GM21526 (cell line): ENCODE results near the gene NXNL2.

Experiments
- ATAC-seq: cut with Tn5 transposase; IDR thresholded peaks from one replicate; pipeline ENCODE4 v1.9.1; 2021; ENCODE audit warnings: moderate library complexity; ENCODE audit not compliant: unreplicated experiment, low FRiP score

NXNL2 gene

GRCh38 chr9:88530051-88530450, 4.9 kb upstream of the NXNL2 start:
- no peak for ATAC-seq

GRCh38 chr9:88531920-88532698, 2.9 kb upstream of the NXNL2 start:
- ATAC-seq, result no peak

- no peak for ATAC-seq
Measured at GRCh38 chr9:88533951-88534455, 975 bp upstream of the NXNL2 start.

GRCh38 chr9:88535226-88536022, 446 bp downstream of the NXNL2 start:
- no peak for ATAC-seq

GRCh38 chr9:88536023-88536324, 996 bp downstream of the NXNL2 start:
- ATAC-seq, result no peak

GRCh38 chr9:88536951-88537760, 2.2 kb downstream of the NXNL2 start:
- ATAC-seq, result no peak

GRCh38 chr9:88537761-88538091, 2.7 kb downstream of the NXNL2 start:
- ATAC-seq, result no peak

GRCh38 chr9:88538311-88539085, 3.5 kb downstream of the NXNL2 start:
- ATAC-seq, result no peak

- ATAC-seq, result no peak
Measured at GRCh38 chr9:88539246-88539645, 4.3 kb downstream of the NXNL2 start.

- no peak for ATAC-seq
Measured at GRCh38 chr9:88540251-88540763, 5.3 kb downstream of the NXNL2 start.

- no peak for ATAC-seq
Measured at GRCh38 chr9:88544245-88544644, 9.3 kb downstream of the NXNL2 start.

- no peak for ATAC-seq
Measured at GRCh38 chr9:88551546-88552137, 16.7 kb downstream of the NXNL2 start.

GRCh38 chr9:88553350-88553749, 18.4 kb downstream of the NXNL2 start:
- ATAC-seq, result no peak

GRCh38 chr9:88555268-88555980, 20.4 kb downstream of the NXNL2 start:
- ATAC-seq, result no peak

GRCh38 chr9:88559661-88560060, 24.7 kb downstream of the NXNL2 start:
- no peak for ATAC-seq

GRCh38 chr9:88567870-88568269, 32.9 kb downstream of the NXNL2 start:
- ATAC-seq, result no peak

GRCh38 chr9:88571419-88571818, 36.4 kb downstream of the NXNL2 start:
- no peak for ATAC-seq

- ATAC-seq, result no peak
Measured at GRCh38 chr9:88572684-88573083, 37.7 kb downstream of the NXNL2 start.

GRCh38 chr9:88574953-88575352, 40.0 kb downstream of the NXNL2 start:
- ATAC-seq, result no peak
